B cell (primary cell): ENCODE data around the gene CALCOCO1.

Experiments
- CTCF ChIP-seq: fragments of 200-600 bp; IDR thresholded peaks from one replicate; pipeline ENCODE4 v1.8.0; 2022; ENCODE audit warnings: antibody characterized with exemption, mild to moderate bottlenecking
- EZH2 ChIP-seq: IDR thresholded peaks from 2 replicates; pipeline ENCODE4 v1.6.1; 2012; ENCODE audit warnings: borderline replicate concordance, low read depth, mild to moderate bottlenecking, moderate library complexity, low read length; ENCODE audit not compliant: insufficient read depth, poor library complexity, severe bottlenecking

GRCh38 chr12:53694756-53695151 is 32.5 kb downstream of the CALCOCO1 start:
- TF ChIP-seq CTCF (no peak), EZH2 (no peak)
